ENCODE measurements around the gene NPEPL1. TPM values are rescaled to one million over a fixed set of nuclear protein-coding genes. Genes with fewer than 3 reads are reported as not detected.

The NPEPL1 gene
- total RNA-seq, 4 donors from 2014 or later, result 24.9 to 49.8 (median 27.9) TPM

- TF ChIP-seq CTCF (IDR thresholded peaks at IDR 0.05), result no peak
- ATAC-seq (ENCODE audit: low FRiP score) (no peak), DNase-seq (ENCODE audit: low spot score) (no peak)
Observed at GRCh38 chr20:58665606-58666005, 27.0 kb upstream of the NPEPL1 start.

GRCh38 chr20:58666702-58667101 lies 25.9 kb upstream of the NPEPL1 start:
- no peak for TF ChIP-seq CTCF (IDR thresholded peaks at IDR 0.05)
- DNase-seq (ENCODE audit: low spot score), result no peak
- no peak for ATAC-seq (ENCODE audit: low FRiP score)

GRCh38 chr20:58667975-58668374 lies 24.6 kb upstream of the NPEPL1 start:
- DNase-seq (ENCODE audit: low spot score) (no peak), ATAC-seq (ENCODE audit: low FRiP score) (no peak)
- no peak for TF ChIP-seq CTCF (IDR thresholded peaks at IDR 0.05)

GRCh38 chr20:58668901-58669286 lies 23.7 kb upstream of the NPEPL1 start:
- ATAC-seq (ENCODE audit: low FRiP score) (no peak), DNase-seq (ENCODE audit: low spot score) (no peak)
- TF ChIP-seq CTCF (IDR thresholded peaks at IDR 0.05), result no peak

GRCh38 chr20:58669287-58670006 lies 23.2 kb upstream of the NPEPL1 start:
- TF ChIP-seq CTCF (IDR thresholded peaks at IDR 0.05), result no peak
- no peak for DNase-seq (ENCODE audit: low spot score)

GRCh38 chr20:58670102-58670501 lies 22.5 kb upstream of the NPEPL1 start:
- DNase-seq (ENCODE audit: low spot score), result no peak
- no peak for TF ChIP-seq CTCF (IDR thresholded peaks at IDR 0.05)
- no peak for ATAC-seq (ENCODE audit: low FRiP score)

More at GRCh38 chr20:58669287-58670006, 23.2 kb upstream of the NPEPL1 start:
- no peak for ATAC-seq (ENCODE audit: low FRiP score)

- no peak for TF ChIP-seq CTCF (IDR thresholded peaks at IDR 0.05)
- ATAC-seq (ENCODE audit: low FRiP score) (no peak), DNase-seq (ENCODE audit: low spot score) (no peak)
Observed at GRCh38 chr20:58670659-58671058, 21.9 kb upstream of the NPEPL1 start.
